Posterior vena cava (tissue), 2 donors: ENCODE measurements around the gene KCNJ3. TPM values are rescaled to one million over a fixed set of nuclear protein-coding genes. Genes with fewer than 3 reads are reported as not detected.

ENCODE experiments used
- DNase-seq: peaks from one replicate; pipeline ENCODE4 v3.0.0-alpha.2; 2020; ENCODE audit warnings: low spot score
- intact Hi-C, 2 donors: fragments of 100-400 bp; cut with DNase I; formaldehyde crosslinking; loops; one replicate each; pipeline versions ENCODE4 v1.14.1 to v1.14.2; 2022 to 2023
- long read RNA-seq, 2 donors: library from polyadenylated mRNA; unstranded; transcript quantifications; one replicate each; pipeline ENCODE4 v2.0.0, GENCODE V29; 2020 to 2021
- total RNA-seq, 2 donors: library from RNA; stranded (reverse); fragmentation: NEBNext Ultra II Directional; extraction: Animal tissue kit (Norgen Biotek cat#: 25700); gene quantifications; one replicate each; pipeline ENCODE4 v1.2.1, GENCODE V29; 2021
- donor health status: DM: yes; HTN: yes; CAD: no.
- donor health status: DM: yes; HTN: yes; CAD: no.

Gene KCNJ3
- 10 to 100 TPM in 1 of 2 donors, 1 to 10 TPM in 1; 3.3 to 16.2 TPM for total RNA-seq
- long read RNA-seq, donor 1, partial matches to known transcripts = 3 of 8 reads
- long read RNA-seq, donor 1, other reads (novel, unspliced or antisense) = 5 of 8 reads
- long read RNA-seq, donor 2 = 0 reads

DNA sequence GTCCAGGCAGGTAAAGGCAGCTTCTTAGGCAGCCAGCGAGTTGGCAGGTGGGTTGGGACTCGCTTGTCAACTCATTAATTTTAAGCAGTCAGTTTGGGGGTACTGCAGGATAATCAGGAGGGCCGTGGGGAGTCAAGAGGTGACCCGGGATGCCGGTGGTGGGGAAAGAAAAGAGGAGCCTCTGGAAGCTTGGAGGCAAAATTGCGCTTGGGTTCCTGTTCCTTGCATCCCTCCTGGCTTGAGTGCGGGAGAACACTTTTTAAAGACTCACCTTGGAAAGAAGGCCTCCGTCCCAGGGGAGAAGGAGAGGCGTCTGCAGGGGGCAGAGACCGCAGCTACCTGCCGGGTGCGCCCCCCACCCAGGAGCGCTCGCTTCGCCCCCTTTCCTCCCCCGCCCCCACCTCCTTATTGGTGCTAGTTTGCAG, at the start of gene KCNJ3:
KCNJ3 (plus strand) TSS at position 400 of the 425 bp plus-strand sequence. CDS start 81 bp downstream, outside the sequence.
- DNase-seq = no peak
- intact Hi-C loops = loop anchor here (5.0 to 10.0 kb wide), 2 partner anchors 76 to 154 kb away; no protein-coding TSS in a partner anchor

- no peak for DNase-seq
- intact Hi-C loops = no loop called here
These were observed 43.0 kb upstream of the KCNJ3 start for GRCh38 chr2:154655499-154655898.

DNA sequence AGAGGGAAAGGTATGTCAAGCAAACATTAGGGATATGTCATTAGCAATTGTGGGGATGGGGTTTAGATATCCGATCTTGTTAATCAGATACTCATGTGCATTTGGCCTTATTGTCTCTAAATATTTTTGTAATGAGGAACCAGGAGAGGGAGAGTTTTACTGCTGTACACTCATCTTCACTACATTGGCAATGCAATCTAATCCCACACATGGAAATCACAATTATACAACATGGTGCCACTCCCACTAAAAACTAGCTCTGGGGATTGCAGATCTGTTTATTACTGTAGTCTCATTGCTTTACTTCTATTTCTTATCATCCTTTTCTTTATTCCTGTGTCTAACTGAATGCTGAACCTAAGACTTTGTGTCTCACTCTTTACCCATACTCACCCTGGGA, 39.6 kb upstream of the KCNJ3 start:
- intact Hi-C loops = no loop called here
- DNase-seq = no peak

DNA sequence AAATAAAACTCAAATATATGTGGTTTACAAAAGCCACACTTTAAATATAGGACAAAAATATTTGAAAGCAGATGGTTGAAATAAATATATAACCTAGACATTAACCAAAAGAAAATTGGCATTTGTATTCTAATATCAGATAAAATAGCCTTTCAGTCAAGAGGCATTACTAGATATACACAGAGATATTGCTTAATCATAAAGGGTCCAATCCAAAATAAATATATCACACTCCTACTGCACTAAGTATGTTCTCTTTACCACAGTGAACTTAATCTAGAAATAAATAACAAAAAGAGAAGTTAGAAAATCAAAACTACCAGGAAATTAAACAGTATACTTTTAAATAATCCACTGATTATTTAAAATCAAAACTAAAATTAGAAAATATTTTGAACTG, 34.2 kb upstream of the KCNJ3 start:
- no peak for DNase-seq
- intact Hi-C loops = no loop called here

DNA sequence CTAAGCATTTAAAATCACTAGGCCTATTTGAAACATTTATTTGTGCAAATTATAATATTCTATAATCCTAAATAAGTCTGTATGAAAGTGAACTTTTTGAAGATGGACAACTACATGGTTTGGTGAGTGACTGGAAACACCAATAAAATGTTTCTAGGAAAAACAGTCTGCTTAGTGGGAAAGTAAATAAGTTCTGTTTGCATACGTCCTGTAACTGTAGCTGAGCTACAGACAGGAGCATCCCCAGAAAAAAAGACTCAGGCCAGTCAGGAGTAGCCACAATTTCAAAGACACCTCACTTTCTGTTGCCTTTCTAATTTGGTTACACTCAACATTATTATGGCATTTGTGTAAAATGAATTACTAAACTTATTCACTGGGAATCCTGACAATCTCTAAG, 28.4 kb upstream of the KCNJ3 start:
- DNase-seq = no peak

GRCh38 chr2:154673694-154674093, 24.8 kb upstream of the KCNJ3 start:
- DNase-seq = no peak
- intact Hi-C loops = no loop called here

More for the DNA sequence above, 28.4 kb upstream of the KCNJ3 start:
- intact Hi-C loops = no loop called here

- no peak for DNase-seq
- intact Hi-C loops = no loop called here
These were observed 21.1 kb upstream of the KCNJ3 start for GRCh38 chr2:154677401-154677800.

DNA sequence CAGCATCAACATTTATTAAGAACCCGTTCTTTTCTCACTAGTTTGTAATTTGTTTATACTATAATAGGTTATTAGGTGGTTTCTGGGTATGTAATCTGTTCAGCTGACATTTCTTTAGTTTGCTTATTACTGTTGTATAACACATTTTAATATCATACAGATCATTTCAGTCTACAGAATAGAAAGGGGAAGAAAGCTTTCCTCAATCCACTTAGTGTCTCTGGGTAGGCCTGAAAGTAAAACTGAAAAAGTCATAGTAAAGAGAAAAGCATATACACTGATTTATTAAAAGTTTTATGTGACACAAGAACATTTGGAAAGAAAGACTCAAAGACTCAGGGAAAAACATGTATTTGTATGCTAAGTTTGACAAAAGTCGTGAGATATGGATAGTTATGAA, 16.8 kb upstream of the KCNJ3 start:
- intact Hi-C loops = no loop called here

GRCh38 chr2:154686162-154686561, 12.3 kb upstream of the KCNJ3 start:
- intact Hi-C loops = no loop called here
- DNase-seq = no peak

More for the DNA sequence above, 16.8 kb upstream of the KCNJ3 start:
- no peak for DNase-seq

DNA sequence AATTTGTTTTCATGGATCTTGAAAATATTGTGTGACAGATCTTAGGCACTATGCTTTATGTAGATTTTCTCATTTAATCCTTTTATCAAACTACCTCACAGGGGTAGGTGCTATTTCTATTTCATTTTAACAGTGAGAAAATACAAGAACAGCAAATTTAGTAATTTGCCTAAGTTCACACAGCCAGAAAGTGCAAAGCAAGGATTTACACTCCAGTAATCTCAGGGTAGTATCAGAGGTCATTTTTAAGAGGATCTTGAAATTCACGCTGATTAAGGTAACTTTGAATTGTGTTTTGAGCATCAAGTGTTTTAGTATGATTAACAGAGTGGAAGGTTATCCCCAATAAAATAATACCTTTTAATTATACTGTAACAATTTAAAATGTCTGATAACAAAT, 10.1 kb upstream of the KCNJ3 start:
- intact Hi-C loops = no loop called here
- no peak for DNase-seq

- intact Hi-C loops = no loop called here
- DNase-seq = no peak
These were observed 9.3 kb upstream of the KCNJ3 start for GRCh38 chr2:154689158-154689557.

DNA sequence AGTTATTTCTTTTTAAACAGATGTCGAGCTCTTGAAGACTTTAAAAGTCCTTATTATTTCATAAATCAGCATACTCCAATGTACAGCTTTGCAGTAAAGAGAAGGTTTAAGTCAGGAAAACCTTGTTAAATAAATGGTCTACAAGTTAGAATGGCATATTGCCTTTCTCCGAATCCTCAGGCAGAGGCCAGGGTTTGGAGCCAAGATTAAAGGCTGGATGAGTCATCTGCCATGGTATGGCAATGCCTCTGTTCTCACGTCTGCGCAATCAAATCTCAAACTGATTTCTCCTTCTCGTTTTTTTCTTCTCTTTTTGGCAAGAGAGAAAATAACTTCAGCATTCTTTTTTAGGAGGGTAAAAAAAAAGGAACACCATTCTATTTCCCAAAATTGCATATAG, 5.6 kb upstream of the KCNJ3 start:
- DNase-seq = no peak
- intact Hi-C loops = loop anchor here in 1 of 2 donors (10.0 kb wide), 1 partner anchor 148 kb away; no protein-coding TSS in a partner anchor

GRCh38 chr2:154693741-154694340, 4.7 kb upstream of the KCNJ3 start:
- no peak for DNase-seq
- intact Hi-C loops = loop anchor here in 1 of 2 donors (10.0 kb wide), 1 partner anchor 149 kb away; no protein-coding TSS in a partner anchor

DNA sequence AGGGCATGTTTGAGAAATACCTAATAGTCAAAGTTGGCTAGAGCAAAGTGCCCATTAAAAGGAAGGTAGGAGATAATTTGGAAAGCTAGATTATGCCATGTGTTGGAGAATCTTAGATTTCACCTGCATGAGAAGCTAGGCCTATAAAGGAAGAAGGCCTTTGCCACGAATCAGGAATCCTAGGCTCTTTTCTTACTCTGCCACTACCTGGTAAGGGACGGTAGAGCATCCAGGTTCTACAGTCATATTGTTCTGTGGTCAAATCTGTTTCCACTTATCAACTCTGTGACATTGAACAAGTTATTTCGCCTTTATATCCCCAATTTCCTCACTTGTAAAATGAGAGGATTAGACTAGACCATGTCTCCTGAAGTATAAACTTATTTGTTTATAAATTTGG, 3.6 kb upstream of the KCNJ3 start:
- intact Hi-C loops = loop anchor here (5.0 to 10.0 kb wide), 2 partner anchors 73 to 150 kb away; no protein-coding TSS in a partner anchor
- DNase-seq = no peak

DNA sequence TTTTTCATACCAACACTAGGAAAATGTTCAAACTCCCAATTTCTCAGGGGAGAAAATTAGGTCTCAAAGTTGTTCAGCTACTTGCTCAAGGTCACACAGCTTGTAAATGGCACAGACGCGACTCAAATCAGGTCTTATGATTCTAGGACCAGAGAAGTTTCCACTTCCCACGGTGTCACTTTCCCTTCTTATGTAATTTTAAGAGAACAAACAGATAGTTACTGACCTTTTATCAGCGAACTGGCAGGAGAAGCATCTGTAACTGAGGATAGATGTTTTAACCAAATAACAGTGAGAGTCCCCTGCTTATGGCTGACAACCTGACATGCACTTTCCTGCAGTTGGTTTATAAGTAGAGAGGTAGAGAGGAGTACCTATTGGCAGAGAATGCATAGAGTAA, 2.1 kb upstream of the KCNJ3 start:
- intact Hi-C loops = loop anchor here (5.0 to 10.0 kb wide), 2 partner anchors 74 to 152 kb away; no protein-coding TSS in a partner anchor
- no peak for DNase-seq

DNA sequence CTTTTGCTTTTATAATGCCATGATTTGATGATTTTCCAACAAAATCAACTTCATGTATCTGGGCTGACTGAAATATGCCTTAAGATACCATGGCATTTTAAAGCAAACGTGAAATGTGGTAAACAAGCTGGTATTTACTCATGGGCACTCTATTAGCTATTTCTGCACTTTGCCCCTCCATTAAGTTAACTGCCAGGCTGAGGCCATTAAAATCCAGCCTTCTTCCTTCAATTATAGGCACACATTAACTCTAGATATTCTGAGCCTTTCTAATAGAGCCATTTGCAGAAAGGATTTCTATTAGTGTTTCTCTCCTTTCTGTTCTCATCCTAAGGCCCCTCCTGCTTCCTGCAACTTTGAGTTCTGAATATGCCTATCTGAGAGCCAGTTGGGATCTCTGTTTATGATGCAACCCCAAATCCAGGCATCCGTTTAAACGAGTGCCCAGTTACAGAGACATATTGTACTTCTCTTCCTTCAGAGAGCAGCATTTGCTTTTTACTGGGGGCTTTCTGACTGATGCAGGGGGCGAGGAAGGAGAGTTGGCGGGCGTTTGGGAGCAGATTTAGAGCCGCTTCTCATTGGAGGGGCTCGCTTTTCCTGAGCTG, 1.6 kb upstream of the KCNJ3 start:
- intact Hi-C loops = loop anchor here (5.0 to 10.0 kb wide), 2 partner anchors 75 to 152 kb away; no protein-coding TSS in a partner anchor
- no peak for DNase-seq

GRCh38 chr2:154697418-154698252, 860 bp upstream of the KCNJ3 start:
- DNase-seq = peak; percentile 85

GRCh38 chr2:154698721-154699574, 453 bp downstream of the KCNJ3 start:
- peak; percentile 80 for DNase-seq

More at GRCh38 chr2:154697418-154698252, 860 bp upstream of the KCNJ3 start:
- intact Hi-C loops = loop anchor here (5.0 to 10.0 kb wide), 2 partner anchors 75 to 153 kb away; no protein-coding TSS in a partner anchor

More at GRCh38 chr2:154698721-154699574, 453 bp downstream of the KCNJ3 start:
- intact Hi-C loops = loop anchor here (5.0 to 10.0 kb wide), 2 partner anchors 77 to 154 kb away; no protein-coding TSS in a partner anchor
